ENCODE data around the gene CYB5R3. TPM values are rescaled to one million over a fixed set of nuclear protein-coding genes. Genes with fewer than 3 reads are reported as not detected.
"Not testable (repeated sequence)": the region's sequence is repeated elsewhere in the genome, so short reads cannot be mapped to it uniquely, and the experiment has no call there.

Gene CYB5R3
- polyA plus RNA-seq, 12 donors, result 121 to 206 (median 145) TPM; not detected in 1

DNA sequence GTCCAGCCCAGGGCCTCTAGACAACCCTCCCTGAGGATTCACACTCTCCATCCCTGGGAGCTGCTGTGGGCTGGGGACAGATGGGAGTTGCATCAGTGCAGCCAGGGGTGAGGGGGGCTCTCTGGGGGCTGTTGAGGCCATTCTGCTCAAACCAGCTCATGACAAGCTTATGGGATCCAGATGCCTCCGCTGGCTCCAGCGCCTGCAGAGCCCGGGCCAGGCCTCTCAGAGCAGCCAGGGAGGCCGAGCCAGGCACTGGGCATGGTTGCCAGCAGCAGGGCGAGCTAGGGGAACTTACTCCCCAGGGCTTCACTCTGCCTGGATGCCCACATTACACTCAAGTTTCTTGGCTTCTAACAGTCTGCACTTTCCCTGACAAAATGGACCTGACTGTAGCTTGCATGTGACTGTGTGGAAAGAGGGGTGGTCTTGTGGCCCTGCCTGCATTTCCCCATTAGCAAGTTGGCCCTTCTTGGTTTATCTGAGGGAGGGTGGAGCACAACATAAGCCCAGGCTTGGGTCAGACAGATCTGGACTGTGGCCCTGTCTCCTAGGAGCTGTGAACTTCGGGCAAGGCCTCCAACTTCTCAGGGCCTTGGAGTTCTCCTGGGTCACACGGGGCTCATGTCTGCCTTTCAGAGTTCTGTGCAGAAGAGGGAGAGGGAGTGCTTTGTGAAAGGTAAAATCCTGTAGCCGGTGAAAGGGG, 34.5 kb upstream of the CYB5R3 start:
- peak; percentile 45 for DNase-seq

DNA sequence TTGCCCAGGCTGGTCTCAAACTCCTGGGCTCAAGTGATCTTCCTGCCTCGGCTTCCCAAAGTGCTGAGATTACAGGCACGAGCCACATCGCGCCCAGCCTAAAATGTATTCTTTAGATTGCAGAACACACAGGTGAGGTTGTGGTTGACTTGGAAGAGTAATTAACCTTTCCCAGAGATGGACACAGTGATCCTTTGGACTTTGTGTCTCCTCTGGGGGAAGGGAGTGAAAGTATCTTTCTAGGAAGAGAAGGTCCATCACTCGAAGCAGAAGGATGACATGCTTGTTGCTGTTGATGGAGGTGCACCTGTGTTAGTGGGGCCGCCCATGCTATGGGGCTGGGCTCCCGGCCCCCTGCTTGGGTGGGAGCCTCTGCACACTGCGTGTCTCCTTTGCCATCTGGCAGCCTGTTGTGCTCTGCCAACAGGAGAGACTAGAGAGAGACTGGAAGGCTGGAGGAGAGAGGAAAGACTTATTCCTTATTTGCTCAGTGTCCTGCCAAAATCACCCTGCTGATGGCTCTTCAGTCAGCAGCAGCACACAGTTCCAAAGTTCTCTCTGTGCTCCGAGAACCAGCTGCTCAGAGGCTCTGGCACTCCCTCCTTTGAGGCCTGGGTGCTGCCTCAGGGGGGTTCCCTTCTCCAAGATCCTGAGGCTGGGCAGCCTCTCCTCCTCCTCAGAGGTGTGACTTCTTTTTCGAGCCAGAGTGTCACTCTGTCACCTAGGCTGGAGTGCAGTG, 33.1 kb upstream of the CYB5R3 start:
- DNase-seq, result no peak

DNA sequence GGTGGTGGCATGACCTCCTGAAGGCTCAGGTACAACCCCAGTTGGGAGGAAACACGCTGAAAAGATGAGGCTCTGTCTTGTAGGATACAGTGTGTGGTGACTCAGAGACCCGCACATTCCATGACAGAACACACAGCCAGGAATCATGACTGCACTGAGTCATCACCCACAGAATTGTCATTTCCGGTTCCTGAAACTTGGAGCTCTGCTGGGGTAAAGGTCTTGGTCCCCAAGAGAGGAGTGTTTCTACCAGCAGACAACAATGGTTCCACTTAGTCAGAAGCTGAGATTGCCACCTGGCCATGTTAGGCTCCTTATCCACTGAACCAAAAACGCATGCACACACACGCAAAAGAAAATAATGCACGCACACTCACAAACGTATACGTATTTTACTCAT, 31.5 kb upstream of the CYB5R3 start:
- no peak for DNase-seq

DNA sequence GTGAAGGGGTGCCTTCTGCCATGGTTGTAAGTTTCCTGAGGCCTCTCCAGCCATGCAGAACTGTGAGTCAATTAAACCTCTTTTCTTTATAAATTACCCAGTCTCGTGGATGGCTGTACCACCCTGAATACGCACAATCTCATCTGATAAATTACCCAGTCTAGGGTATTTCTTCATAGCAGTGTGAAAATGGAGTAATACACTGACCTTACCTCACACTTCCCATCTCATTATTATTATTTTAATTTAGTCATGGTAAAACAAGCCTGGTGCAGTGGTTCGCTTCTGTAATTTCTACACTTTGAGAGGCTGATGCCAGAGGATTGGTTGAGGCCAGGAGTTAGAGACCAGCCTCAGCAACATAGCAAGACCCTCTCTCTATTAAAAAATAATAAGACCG, 30.5 kb upstream of the CYB5R3 start:
- no peak for DNase-seq

DNA sequence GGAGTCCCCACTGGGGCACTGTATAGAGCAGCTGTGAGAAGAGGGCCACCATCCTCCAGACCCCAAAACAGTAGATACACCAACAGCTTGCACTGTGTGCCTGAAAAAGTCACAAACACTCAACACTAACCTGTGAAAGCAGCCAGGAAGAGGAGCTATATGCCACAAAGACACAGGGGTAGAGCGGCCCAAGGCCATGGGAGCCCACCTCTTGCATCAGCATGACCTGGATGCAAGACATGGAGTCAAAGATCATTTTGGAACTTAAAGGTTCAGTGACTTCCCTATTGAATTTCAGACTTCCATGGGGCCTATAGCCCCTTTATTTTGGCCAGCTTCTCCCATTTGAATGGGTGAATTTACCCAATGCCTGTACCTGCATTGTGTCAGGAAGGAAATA, 29.7 kb upstream of the CYB5R3 start:
- DNase-seq, result no peak

DNA sequence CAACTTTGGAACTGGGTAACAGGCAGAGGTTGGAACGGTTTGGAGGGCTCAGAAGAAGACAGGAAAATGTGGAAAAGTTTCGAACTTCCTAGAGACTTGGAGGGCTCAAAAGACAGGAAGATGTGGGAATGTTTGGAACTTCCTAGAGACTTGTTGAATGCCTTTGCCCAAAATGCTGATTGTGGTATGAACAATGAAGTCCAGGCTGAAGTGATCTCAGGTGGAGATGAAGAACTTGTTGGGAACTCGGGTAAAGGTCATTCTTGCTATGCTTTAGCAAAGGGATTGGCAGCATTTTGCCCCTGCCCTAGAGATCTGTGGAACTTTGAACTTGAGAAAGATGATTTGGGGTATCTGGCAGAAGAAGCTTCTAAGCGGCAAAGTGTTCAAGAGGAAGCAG, 28.7 kb upstream of the CYB5R3 start:
- not testable (repeated sequence) for DNase-seq

- DNase-seq, result no peak
Measured at GRCh38 chr22:42676059-42676607, 26.9 kb upstream of the CYB5R3 start.

DNA sequence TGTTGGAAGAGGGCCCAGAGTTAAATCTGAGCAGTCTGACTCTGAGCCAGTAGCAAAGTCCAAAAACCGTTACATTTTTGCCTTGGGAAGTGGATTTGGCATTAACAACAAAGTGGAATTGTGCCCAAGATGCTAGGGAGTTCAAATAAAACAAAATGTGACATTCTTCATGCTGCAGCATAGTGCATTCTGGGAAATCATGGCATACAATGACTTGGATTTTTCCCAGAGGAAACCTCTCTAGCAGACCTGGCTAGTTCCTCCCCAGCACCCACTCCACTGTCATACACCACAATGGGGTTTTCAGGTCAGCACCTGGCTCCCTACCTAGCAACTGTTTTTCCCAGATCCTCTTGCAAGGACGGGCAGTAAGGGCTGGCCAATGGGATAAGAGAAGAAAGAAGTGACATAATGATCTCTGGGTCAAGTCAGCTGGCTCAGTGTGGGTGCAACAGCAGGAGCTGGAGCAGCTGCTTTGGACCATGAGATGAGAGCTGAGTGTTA, 24.8 kb upstream of the CYB5R3 start:
- DNase-seq, result no peak

- DNase-seq, result not testable (repeated sequence)
Measured at GRCh38 chr22:42673071-42673470, 23.9 kb upstream of the CYB5R3 start.

DNA sequence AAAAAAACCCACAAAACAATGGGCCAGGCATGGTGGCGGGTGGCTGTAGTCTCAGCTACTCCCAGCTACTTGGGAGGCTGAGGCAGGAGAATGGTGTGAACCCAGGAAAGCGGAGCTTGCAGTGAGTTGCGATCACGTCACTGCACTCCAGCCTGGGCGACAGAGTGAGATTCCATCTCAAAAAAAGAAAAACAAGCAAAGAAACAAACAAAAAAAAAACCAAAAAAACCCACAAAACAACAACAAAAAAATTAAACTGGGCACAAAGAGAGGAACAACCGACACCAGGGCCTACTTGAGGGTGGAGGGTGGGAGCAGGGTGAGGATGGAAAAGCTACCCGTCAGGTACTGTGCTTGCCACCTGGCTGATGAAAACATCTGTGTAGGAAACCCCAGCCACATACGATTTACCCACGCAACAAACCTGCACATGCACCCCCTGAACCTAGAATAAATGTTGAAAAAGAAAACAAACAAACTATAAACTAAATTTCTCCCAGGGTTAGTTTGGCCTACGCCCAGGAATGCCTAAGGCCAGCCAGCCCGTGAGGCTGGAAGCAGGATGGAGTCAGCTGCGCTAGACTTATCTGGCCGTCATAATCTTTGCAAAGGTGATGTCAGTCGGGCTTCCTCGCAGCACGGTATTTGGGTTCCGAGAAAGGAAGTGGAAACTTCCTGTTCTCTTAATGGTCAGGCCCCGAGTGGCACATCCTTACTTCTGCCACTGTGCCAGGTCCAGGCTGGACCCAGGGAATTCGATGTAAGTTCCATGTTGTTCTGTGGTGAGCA, 21.9 kb upstream of the CYB5R3 start:
- DNase-seq, result no peak

GRCh38 chr22:42670046-42670445, 20.9 kb upstream of the CYB5R3 start:
- no peak for DNase-seq

DNA sequence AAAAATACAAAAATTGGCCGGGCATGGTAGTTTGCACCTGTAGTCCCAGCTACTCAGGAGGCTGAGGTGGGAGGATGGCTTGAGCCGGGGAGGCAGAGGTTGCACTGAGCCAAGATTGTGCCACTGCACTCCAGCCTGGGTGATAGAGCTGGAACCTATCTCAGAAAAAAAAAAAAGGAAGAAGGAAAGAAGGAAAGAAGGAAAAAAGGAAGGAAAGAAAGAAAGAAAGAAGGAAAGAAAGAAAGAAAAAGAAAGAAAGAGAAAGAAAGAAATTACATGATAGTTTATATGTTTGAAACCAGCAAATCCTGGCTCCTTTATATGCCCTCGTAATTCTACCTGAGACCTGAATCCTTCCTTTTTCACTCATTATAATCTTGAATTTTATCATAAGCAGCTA, 17.2 kb upstream of the CYB5R3 start:
- DNase-seq, result not testable (repeated sequence)

- no peak for DNase-seq
Measured at GRCh38 chr22:42664976-42665831, 16.0 kb upstream of the CYB5R3 start.

GRCh38 chr22:42661985-42662831, 13.0 kb upstream of the CYB5R3 start:
- DNase-seq, result peak; percentile 81

DNA sequence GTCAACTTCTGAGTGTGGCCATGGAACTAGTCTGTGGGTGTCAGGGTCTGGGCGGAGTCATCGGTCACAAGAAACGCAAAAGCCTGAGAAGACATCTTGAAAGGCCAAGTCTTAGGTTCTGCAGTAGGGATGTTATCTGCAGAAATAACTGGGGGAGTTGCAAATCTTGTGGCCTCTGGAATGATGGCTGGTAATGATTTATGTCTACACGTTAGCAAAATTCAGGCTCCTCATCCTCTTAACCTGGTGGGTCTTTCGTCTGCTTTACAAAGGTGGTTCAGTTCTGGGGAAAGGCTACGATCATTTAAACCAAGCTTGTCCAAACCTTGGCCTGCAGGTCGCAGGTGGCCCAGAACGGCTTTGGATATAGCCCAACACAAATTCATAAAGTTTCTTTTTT, 7.4 kb upstream of the CYB5R3 start:
- DNase-seq, result no peak

GRCh38 chr22:42655693-42656092, 6.5 kb upstream of the CYB5R3 start:
- DNase-seq, result no peak

GRCh38 chr22:42654436-42655073, 5.4 kb upstream of the CYB5R3 start:
- no peak for DNase-seq

DNA sequence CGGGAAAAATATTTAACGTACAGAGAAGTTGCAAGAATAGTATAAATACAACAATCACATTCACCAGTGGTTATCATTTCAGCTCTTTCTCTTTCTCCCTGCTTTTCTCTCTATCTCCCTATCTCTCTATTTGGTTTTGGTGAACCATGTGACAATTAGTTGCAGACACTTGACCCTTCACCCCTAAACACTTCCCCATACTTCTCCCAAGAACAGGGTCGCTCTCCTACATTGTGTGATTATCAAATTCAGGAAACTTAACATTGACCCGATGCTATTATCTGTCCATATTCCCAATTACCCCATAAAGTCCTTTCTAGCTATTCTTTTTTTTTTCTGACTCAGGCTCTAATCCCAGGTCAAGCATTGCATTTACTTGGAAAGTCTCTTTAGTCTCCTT, 4.8 kb upstream of the CYB5R3 start:
- DNase-seq, result no peak

GRCh38 chr22:42651134-42651533, 1.9 kb upstream of the CYB5R3 start:
- no peak for DNase-seq

All from muscle of arm (tissue), 12 donors.